ENCODE results near the gene CA5A.

- TF ChIP-seq POLR2AphosphoS5 (IDR thresholded peaks at IDR 0.05; ENCODE audit: borderline replicate concordance, low read depth, low read length) (no peak), EZH2 (IDR thresholded peaks at IDR 0.05) (no peak)
These were observed 48.4 kb upstream of the CA5A start for GRCh38 chr16:87984632-87985267.
